ENCODE results near the gene SDCBP2.

Gene SDCBP2

GRCh38 chr20:1297486-1297885 lies 31.5 kb downstream of the SDCBP2 start:
- DNase-seq (ENCODE audit: low read depth, low spot score) = no peak

- no peak for DNase-seq (ENCODE audit: low read depth, low spot score)
These were observed 32.0 kb downstream of the SDCBP2 start for GRCh38 chr20:1296922-1297321.

- DNase-seq (ENCODE audit: low read depth, low spot score) = no peak
These were observed 32.8 kb downstream of the SDCBP2 start for GRCh38 chr20:1296117-1296610.

GRCh38 chr20:1295276-1295930 lies 33.5 kb downstream of the SDCBP2 start:
- DNase-seq (ENCODE audit: low read depth, low spot score) = no peak

GRCh38 chr20:1294497-1294896 lies 34.4 kb downstream of the SDCBP2 start:
- DNase-seq (ENCODE audit: low read depth, low spot score) = no peak

GRCh38 chr20:1293641-1294379 lies 35.1 kb downstream of the SDCBP2 start:
- no peak for DNase-seq (ENCODE audit: low read depth, low spot score)

- DNase-seq (ENCODE audit: low read depth, low spot score) = no peak
These were observed 36.3 kb downstream of the SDCBP2 start for GRCh38 chr20:1292620-1293019.

- DNase-seq (ENCODE audit: low read depth, low spot score) = no peak
These were observed 37.7 kb downstream of the SDCBP2 start for GRCh38 chr20:1291191-1291741.

- DNase-seq (ENCODE audit: low read depth, low spot score) = no peak
These were observed 41.0 kb downstream of the SDCBP2 start for GRCh38 chr20:1287787-1288569.

GRCh38 chr20:1287306-1287705 lies 41.6 kb downstream of the SDCBP2 start:
- DNase-seq (ENCODE audit: low read depth, low spot score) = no peak

- no peak for DNase-seq (ENCODE audit: low read depth, low spot score)
These were observed 42.5 kb downstream of the SDCBP2 start for GRCh38 chr20:1286267-1287024.

GRCh38 chr20:1283522-1284510 lies 45.1 kb downstream of the SDCBP2 start:
- no peak for DNase-seq (ENCODE audit: low read depth, low spot score)

GRCh38 chr20:1282966-1283365 lies 46.0 kb downstream of the SDCBP2 start:
- DNase-seq (ENCODE audit: low read depth, low spot score) = no peak

GRCh38 chr20:1281279-1282057 lies 47.5 kb downstream of the SDCBP2 start:
- DNase-seq (ENCODE audit: low read depth, low spot score) = no peak

GRCh38 chr20:1280195-1281102 lies 48.5 kb downstream of the SDCBP2 start:
- DNase-seq (ENCODE audit: low read depth, low spot score) = no peak

- DNase-seq (ENCODE audit: low read depth, low spot score) = no peak
These were observed 49.9 kb downstream of the SDCBP2 start for GRCh38 chr20:1278993-1279392.

GRCh38 chr20:1277529-1278322 lies 51.2 kb downstream of the SDCBP2 start:
- DNase-seq (ENCODE audit: low read depth, low spot score) = no peak
